Activated CD8-positive, alpha-beta memory T cell treated with anti-CD3 and anti-CD28 coated beads for 48 hours (primary cell): ENCODE measurements around the gene SLC39A9.

Source experiments
- DNase-seq, 3 experiments: peaks; one replicate each; pipeline ENCODE4 v3.0.0-alpha.2; 2020; ENCODE audit warnings: low read depth in 2 of 3, low spot score in 2 of 3

The SLC39A9 gene

DNA sequence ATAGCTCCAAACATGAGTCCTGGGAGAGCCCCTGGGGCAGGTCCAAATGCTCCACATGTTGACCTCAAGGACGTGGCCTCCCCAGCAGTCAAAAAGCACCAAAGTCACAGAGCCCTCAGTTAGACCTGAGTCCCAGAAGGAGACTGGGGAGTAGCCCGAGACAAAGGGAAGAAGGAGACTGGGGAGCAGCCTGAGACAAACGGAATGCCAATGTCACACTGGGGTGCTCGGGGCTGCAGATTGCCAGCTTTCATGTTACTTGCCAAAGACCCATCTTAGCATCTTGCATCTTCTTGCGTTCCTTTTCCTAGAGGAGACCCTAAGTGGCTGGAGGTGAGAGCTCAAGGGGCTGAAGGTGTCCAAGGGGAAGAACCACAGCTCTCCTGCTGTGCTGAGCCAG is 100.9 kb downstream of the SLC39A9 start:
- no peak for DNase-seq

DNA sequence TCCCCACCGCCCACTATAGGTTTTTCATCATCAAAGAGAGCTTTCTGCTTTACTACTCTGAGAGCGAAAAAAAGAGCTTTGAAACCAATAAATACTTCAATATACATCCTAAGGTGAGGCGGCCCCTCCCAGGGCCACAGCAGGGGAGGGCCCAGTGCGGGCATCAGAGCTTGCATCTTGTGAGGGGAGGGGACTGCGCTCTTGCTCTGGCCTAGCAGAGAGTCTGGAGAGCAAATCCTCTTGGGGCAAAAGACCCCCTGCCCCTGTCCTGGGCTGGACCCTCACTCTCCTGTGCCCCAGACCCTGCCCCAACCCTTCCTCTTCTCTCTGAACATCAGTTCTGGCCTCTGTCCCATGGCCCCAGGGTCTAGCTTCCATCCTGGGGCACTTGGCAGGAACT is 101.6 kb downstream of the SLC39A9 start:
- DNase-seq, result no peak

DNA sequence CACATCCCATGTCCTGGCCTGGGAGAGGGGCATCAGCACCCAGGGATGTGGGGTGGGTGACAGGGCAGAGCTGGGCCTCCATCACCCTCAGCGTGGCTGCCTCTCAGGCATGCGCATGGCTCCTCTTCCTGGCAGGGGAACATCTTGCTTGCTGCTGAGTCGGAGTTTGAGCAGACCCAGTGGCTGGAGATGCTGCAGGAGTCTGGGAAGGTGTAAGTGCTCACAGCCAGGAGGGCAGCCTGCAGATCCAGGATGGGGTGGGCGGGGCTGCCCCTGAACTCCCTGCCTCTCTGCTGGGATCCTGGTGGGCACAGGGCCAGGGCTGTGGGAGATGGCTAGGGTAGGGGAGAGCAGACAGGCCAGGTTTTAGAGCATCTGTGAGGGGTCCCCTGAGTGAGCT is 102.2 kb downstream of the SLC39A9 start:
- no peak for DNase-seq

DNA sequence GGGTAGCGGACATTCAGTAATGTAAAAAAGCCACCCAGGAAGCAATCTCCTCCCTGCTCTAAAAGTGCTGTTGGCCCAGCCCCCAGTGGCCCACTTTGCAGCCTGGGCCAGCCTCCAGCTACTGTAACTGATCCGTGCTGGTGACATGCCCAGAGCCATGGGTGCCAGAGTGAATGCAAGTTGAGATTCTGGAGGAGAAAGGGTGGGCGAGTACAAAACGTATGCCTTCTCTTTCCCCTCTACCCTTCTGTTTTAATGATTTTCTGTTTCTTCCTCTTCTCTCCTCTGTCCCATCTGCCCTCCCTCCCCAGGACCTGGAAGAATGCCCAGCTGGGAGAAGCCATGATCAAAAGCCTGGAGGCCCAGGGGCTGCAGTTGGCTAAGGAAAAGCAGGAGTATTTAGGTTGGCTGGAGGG is 102.9 kb downstream of the SLC39A9 start:
- no peak for DNase-seq

DNA sequence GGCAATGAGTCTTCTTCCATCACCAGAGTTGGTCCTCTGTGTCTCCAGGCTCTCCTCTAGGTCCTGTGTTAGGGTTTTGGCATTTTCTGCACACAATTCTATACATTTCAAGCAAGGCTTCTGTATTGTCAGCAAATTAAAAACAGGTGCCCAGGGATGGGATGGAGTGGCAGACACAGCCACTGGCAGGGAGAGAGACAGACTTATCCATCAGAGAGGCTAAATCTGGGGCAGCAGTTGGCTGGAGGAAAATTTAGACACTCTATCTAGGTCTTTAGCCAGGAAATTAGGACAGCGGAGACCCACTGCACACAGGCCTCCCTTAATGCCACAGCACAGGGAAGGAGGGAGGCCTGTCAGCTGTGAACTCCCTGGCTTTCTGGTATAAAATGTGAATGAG is 106.3 kb downstream of the SLC39A9 start:
- no peak for DNase-seq

DNA sequence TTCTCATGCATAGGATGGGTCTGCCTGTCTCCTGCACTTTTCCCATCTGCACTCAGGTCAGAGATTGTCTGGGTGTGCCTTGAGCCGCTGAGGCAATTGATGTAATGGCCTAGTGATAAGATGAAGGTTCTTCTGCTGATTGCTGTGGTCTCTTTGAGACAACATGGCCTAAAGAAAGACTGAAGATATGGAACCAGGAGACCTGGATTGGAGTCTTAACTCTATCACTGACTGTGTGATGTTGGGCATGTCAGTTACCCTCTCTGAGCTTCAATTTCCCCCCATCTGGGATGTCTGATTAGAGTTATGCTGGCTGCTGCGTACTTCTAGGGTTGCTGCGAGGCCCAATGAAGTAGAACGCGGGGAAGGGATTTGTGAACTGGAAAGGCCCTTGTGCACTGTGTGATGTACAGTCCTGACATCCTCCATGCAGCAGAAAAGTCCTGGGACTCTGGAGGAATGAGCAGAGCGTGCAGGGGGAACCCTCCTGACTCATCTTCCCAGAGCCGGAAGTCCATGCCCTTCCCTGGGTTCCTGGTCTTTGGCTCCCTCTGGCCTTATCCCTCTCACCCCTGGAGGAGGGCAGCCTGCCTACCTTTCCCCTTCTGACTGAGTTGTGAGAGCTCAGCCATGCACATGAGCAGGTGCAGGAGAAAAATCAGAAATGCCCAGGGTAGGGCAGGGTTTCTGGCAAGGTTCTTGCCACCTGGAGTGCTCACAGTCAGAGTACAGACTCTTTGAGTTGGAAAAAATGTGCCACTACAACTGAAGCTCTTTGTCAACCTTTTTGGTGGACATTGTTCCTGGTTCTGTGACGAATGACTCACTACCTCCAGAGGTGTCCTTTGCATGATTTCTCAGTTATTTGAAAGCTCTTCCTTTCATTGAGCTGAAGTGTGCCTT is 107.1 kb downstream of the SLC39A9 start:
- DNase-seq, result no peak

DNA sequence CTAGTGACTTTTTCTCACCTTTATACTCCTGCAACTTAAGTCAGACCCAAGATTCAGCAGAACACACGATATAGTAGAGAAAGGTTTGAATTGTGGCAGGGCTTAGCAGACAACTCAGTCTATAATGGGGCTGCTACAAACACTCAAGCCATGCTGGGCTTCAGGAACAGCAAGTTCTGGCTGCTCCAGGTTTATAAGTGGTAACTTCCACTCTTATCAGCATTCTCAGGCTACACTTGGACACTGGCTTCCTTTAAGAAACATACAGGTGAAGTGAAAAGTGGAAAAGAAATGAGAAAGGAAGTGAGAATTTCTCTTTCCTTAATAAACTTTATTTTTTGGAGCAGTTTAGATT is 107.7 kb downstream of the SLC39A9 start:
- no peak for DNase-seq
